ENCODE measurements around the gene MEDAG.
"Not testable (repeated sequence)": the region's sequence is repeated elsewhere in the genome, so short reads cannot be mapped to it uniquely, and the experiment has no call there.

The MEDAG gene

DNA sequence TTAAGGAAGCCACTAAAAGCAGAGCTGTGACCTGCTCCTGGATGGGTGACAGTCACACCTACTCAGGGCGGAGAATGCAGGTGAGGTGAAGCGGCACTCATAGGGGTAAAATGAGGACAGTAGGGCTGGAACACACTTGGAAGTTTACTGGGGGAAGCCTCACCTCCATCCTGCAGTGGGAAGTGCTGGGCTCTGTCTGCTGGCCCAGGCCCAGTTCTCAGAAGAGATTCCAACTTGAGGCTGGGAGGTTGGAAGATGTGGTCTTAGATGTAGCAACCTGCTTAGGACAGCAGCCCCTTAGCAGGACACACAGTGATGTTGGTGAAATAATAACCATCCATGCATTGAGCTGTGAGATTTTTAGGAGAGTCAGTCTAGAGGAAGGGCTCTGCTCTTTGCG lies 4.6 kb downstream of the MEDAG start:
- DNase-seq: no peak

DNA sequence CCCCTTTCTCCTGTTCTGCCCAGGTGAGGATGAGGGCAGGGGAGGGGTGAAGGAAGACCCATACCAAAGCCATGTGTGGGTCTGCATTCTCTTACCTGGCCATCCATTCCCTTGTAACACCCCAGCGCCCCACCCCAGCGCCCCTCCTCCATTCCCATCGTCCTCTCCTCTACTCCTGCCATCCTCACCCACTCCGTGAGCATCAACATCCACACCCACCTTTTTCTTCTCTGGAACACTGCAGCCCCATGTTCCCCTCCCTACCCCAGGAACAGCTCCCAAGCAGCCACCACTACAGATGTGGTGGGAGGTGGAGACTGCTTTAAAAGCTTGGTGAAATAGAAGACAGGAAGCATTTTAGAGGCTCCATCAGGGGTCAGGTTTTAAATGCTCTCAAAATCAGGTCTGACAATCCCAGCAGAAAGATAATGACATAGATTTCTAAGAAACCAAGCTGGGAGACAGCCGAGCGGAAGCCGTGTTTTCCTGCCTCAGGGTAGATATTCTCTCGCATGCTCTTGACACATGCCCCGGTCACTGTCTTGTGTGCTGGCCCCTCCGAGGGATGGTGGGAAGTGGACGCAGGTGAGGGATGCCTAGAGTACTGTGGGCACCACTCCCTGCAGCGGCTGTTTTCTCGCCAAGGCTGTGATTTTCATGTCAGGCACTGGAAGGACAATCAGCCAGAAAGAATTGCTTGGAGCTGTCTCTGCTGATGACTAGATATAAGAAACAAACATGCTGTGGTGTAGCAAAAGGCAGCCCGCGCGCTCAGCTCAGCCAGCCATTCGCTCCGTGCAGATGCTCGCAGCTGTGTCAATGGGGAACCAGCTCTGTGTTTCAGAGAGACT lies 9.8 kb downstream of the MEDAG start:
- DNase-seq: no peak

- no peak for DNase-seq
These were observed 10.9 kb downstream of the MEDAG start for GRCh38 chr13:30916991-30917390.

GRCh38 chr13:30918662-30919405 lies 12.8 kb downstream of the MEDAG start:
- no peak for DNase-seq

GRCh38 chr13:30920162-30920909 lies 14.3 kb downstream of the MEDAG start:
- DNase-seq: no peak

DNA sequence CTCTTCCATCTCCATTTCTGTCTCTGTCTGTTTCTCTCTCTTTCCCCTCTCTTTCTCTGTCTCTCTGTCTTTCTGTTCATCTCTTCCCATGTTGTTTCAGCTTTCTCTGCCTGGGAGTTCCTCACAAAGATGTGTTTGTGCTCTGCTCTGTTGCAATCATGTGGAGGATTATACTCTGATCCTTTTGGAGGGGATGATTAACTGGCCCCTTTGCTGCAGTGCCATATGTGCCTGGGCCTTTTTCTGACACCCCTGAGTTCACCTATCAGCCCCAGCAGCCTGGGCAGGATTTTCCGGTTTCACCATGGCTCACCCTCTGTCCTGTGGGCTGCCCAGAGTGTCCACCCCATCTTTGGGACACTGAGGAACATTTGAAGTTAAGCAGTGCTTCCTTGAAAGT lies 17.3 kb downstream of the MEDAG start:
- DNase-seq: no peak

DNA sequence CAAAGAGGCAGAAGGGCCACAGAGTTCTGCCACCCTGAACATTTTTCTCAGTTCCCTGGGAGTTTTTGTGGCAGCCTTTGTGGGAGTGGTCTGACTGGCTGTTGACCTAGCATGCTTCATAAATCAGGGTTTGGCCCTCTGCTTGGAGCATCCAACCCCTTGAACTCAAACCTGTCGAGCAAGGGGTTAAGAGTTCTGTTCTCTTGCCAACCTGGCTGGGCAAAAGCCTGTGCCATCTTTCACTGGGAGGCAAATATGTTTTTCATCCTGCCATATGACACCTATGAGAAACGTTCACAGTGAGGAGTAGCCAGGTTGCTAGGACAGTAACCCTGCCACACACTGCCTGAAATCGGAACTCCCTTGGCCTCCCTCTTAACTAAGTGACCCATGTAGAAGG lies 18.6 kb downstream of the MEDAG start:
- DNase-seq: no peak

DNA sequence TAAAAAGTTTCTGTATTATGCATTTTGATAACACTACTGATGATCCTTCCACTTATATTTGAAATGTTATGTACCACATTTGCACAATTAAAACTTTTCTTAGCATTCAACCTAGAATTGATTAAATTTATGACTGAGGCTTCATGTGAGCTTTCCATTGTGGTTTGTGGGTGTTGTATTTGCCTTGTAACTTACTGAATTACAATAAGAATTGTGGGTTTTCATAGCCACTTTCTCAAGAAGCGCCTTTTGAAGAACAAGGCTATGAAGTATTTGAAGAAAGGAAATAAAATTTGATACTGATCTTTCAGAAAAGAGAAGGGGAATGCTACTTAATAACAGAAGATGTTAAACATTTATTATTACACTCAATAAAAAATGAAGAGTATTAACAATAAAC lies 19.4 kb downstream of the MEDAG start:
- DNase-seq: no peak

- DNase-seq: no peak
These were observed 20.7 kb downstream of the MEDAG start for GRCh38 chr13:30926781-30927180.

DNA sequence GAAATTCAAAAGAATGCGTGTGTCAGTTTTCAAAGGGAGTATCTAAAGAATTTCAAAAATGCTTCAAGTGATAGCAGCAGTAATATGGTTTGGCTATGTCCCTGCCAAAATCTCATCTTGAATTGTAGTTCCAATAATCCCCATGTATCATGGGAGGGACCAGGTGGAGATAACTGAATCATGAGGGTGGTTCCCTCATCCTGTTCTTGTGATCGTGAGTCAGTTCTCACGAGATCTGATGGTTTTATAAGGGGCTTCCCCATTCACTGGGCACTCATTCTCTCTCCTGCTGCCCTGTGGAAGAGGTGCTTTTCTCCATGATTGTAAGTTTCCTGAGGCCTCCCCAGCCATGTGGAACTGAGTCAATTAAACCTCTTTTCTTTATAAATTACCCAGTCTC lies 21.1 kb downstream of the MEDAG start:
- DNase-seq: not testable (repeated sequence)

DNA sequence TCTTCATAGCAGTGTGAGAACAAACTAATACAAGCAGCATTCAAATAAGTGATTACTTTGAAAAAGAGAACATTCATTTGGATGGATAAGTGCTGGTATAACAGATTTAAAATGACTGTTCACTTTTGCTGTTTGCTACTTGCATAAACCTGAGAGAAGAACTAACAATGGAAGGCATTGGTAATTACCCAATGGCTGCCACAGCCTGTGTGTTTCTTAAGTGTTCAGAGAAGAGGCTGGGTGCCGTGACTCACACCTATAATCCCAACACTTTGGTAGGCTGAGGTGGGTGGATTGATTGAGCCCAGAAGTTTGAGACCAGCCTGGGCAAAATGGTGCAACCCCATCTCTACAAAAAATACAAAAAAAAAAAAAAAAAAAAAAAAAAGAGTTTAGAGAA lies 21.5 kb downstream of the MEDAG start:
- no peak for DNase-seq

GRCh38 chr13:30928978-30929377 lies 22.9 kb downstream of the MEDAG start:
- DNase-seq: no peak

DNA sequence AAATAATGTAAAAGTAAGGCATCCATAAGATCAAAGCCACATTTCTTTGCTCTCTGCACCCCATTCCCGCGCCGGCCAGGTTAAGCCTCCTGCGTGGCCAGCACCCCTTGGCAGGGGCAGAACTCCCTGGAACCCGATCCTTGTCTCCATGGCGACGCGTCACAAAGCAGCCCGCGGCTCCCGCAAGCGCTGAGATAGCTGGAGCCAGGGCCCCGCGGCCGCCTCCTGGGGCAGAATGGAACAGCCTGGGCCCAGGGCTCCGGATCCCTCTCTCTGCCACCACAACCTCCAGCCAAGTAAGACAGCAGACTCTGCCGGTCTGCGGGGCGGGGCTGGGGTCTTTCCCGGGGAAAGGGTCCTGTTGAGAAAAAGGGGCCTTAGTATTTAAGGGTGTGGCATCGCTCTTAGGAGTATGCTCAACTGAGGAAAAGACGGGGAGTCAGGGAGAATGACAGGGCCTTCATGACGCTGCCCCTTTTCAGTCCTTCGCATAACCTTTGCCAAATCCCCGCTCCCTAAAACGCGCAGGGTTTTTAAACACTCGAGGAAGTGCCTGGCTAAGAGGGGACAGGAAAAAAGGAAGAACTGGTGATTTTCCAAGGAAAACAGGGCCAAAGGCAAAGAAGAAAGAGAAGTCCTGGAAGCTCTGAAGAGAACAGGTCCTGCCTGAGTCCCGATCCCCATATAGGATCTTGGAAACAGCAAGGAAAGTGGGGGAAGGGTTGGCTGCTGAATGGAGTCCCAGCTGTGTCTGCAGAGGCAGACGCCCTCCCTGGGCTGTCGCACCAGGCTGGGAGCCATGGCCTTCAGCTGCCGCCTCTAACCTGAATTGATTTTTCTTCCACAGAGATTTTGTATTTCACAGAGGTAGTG lies 26.6 kb downstream of the MEDAG start, which contains the start of gene TEX26:
Gene TEX26, plus strand, starts transcription at position 176 of the 873 bp plus-strand sequence. Its CDS starts 60 bp downstream, at position 236.
- no peak for DNase-seq

DNA sequence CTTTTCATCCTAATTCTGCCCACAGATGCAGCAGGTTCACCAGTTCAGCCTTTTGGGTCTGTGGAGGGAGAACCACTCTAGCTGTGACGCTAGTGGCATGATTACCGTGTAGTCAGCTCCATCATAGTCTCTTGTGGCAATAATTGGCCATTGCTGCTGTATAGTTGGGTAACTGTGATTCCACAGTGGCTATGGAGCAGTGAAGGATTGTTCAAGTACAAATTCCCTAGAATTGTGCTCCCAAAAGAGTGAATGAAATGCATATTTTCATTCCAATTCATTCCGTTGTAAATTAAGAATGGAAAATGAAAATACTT lies 27.2 kb downstream of the MEDAG start:
- DNase-seq: no peak

DNA sequence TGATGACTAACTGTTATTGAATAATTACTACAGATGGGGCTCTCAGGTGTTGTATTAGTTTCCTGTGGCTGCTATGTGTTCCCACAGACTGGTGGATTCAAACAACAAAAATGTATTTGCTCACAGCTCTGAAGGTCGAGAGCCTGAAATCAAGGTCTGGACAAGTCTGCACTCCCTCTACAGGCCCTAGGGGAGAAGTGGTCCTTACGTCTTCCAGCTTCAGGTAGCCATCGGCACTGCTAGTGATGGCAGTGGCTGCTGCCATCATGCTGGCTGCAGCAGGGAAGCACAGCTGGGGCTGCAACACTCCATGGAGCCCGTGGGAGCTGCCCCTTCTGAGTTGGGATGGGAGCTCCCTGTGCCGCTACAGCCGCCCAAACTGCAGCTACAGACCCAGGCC lies 28.3 kb downstream of the MEDAG start:
- no peak for DNase-seq

- DNase-seq: no peak
These were observed 28.7 kb downstream of the MEDAG start for GRCh38 chr13:30934803-30935202.

DNA sequence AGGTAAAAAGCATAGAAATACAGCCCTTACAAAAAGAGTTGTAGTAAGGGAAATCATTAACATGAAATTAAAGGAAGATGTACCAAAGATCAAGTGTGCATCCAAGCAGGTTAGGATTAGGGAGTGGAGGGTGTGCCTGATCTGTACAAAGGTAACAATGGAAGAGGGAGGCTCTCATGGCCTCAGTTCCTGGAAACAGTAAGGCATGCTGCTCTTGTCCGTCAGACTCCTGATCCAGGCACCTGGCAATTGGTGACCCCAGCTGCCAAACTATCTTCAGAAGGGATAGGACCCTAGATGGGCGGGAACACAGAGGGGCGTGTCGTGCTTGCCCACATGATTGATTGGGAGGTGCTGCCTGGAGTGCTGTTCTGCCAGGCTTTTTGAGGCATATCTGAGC lies 30.9 kb downstream of the MEDAG start:
- no peak for DNase-seq

DNA sequence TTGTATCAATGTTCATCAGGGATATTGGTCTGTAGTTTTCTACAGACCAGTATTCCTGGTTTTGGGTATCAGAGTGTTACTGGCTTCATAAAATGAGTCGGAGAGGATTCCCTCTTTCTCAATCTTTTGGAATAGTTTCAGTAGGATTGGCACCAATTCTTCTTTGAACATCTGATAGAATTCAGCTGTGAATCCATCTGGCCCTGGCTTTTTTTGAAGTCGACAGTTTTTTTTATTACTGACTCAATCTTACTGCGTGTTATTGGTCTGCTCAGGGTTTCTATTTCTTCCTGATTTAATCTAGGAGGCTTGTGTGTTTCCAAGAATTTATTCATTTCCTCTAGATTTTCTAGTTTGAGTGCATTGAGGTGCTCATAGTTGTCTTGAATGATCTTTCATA lies 37.8 kb downstream of the MEDAG start:
- DNase-seq: no peak

GRCh38 chr13:30957258-30957943 lies 51.3 kb downstream of the MEDAG start:
- no peak for DNase-seq

- DNase-seq: no peak
These were observed 53.6 kb downstream of the MEDAG start for GRCh38 chr13:30959678-30960077.

DNA sequence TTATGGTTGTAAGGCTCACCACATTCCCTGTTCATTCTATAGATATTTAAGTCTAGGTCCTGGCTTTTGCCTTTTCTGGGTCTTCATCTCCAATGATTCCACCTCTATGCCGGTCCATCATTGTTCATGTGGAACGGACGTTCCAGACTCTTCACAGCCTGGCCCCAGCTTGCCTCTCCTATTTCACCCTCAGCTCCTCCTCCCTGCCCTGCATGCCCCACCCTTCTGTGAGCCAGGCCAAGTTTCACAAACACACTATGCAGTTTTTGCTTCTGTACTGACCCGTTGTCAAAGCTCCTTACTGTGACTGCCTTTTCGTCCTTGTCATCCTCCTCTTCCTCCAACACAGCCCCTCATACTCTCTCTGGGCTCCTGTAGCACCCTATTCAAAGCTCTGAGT lies 57.7 kb downstream of the MEDAG start:
- DNase-seq: no peak

GRCh38 chr13:30965380-30965779 lies 59.3 kb downstream of the MEDAG start:
- DNase-seq: no peak
